ENCODE data around the gene EIF5A. TPM values are rescaled to one million over a fixed set of nuclear protein-coding genes. Genes with fewer than 3 reads are reported as not detected.
"Not testable (repeated sequence)": the region's sequence is repeated elsewhere in the genome, so short reads cannot be mapped to it uniquely, and the experiment has no call there.

EIF5A gene
- total RNA-seq, 1 experiment from 2014 or later = 1,142 TPM

DNA sequence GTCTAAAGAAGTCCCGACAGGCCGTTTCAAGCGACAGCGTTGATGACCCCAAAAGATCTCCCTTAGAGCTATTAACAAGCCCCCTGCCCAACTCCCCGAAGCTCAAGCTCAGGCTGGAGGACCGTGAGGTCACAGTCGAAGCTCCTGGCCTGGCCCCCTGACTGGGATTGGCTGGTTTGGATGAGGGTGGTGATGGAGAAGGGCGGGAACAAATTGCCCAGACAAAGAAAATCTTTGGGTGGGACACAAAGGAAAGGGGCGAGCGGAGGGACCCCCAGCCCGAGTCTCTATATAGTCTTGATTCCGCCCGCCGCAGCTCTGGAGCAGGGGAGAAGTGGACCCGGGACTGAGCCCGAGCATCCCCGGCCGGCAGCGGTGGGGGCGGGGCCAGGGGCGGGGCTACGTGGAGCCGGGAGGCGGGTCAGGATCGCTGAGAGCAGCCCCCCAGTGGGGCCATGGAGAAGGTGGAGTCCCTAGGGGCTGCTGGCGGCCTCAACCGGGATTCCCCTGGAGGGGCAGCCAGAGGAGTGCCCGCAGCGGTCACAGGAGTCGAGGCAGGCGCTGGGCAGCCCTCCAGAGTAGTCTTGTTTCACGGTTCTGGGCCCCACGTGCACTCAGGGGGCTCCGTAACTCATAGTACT is 22.7 kb downstream of the EIF5A start:
- peaks cover 20% of the 10 kb centered on the region for H3K36me3 Mint-ChIP-seq (ENCODE audit: insufficient read depth, unreplicated experiment)
- intact Hi-C loops (cut with micrococcal nuclease) = no loop called here
- TF ChIP-seq, protein P1, sequence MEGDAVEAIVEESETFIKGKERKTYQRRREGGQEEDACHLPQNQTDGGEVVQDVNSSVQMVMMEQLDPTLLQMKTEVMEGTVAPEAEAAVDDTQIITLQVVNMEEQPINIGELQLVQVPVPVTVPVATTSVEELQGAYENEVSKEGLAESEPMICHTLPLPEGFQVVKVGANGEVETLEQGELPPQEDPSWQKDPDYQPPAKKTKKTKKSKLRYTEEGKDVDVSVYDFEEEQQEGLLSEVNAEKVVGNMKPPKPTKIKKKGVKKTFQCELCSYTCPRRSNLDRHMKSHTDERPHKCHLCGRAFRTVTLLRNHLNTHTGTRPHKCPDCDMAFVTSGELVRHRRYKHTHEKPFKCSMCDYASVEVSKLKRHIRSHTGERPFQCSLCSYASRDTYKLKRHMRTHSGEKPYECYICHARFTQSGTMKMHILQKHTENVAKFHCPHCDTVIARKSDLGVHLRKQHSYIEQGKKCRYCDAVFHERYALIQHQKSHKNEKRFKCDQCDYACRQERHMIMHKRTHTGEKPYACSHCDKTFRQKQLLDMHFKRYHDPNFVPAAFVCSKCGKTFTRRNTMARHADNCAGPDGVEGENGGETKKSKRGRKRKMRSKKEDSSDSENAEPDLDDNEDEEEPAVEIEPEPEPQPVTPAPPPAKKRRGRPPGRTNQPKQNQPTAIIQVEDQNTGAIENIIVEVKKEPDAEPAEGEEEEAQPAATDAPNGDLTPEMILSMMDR (IDR thresholded peaks at IDR 0.05; ENCODE audit: unreplicated experiment) = no peak
- ChIA-PET POLR2A (interaction anchor here (0.6 to 3.6 kb wide), 31 partner anchors 9 to 358 kb away, joined by 3 to 54 read pairs (median 4); partner anchors contain the start of genes ACADVL, CD68, DLG4 and DVL2), CTCF (interaction anchor here (0.6 to 1.1 kb wide), 7 partner anchors 8 to 370 kb away, joined by 3 to 5 read pairs (median 4); no protein-coding TSS in a partner anchor)
- H3K4me1 Mint-ChIP-seq (ENCODE audit: insufficient read depth, unreplicated experiment) = peaks cover 15% of the 10 kb centered on the region
- H3K27ac Mint-ChIP-seq (ENCODE audit: low read depth, unreplicated experiment) = peak overlapping the region; percentile 96
- BruUV-seq (replicated peaks) = no TSS peak
- H3K9me3 Mint-ChIP-seq (ENCODE audit: unreplicated experiment) = no peaks in the 10 kb centered on the region
- peak; percentile 81 for DNase-seq (ENCODE audit: unreplicated experiment)
- H3K4me3 Mint-ChIP-seq (ENCODE audit: unreplicated experiment) = peak overlapping the region; percentile 99
- H3K27me3 Mint-ChIP-seq (ENCODE audit: insufficient read depth, unreplicated experiment) = no peaks in the 10 kb centered on the region

DNA sequence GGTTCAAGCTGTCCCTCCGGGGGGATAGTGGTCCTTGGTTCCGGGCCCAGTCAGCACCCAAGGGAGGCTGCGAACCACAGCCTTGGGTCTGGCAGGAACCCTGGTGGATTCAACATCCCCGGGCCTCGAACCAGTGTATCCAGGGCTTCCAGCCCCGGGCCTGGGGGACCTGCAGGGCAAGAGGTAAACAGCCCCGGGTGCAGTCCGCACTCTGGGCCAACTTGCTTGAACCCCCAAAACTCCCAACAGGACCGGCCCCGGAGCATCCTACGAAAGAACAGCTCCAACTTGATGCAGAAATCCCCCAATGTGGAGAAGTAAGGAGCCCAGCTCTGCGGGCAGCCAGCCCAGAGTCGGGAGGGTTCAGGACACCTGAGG is 23.2 kb downstream of the EIF5A start:
- POLR2A ChIA-PET = interaction anchor here (0.6 to 3.6 kb wide), 8 partner anchors 9 to 297 kb away, joined by 3 to 54 read pairs (median 8); partner anchors contain the start of genes DVL2, KCTD11, SAT2 and TMEM95

DNA sequence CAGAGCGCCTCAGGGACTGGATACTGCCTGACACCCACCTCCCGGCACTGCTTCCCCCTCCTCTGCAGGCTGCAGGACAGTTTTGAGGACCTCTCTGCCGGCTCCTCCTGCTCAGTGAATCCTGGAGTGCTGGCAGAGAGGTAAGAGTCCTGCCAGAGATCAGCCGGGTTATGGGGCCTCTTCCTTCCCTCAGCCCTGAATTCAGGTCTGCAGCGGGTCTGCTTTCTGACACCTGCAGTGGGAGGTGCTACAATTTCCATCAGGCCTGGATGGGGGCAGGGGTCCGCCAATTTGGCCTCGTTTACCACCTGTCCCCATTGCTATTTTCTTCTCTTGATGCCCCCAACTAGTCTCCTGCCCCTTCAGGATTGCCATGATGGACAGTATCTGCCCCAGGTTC is 24.7 kb downstream of the EIF5A start:
- peaks cover 15% of the 10 kb centered on the region for H3K4me1 Mint-ChIP-seq (ENCODE audit: insufficient read depth, unreplicated experiment)
- intact Hi-C loops (cut with micrococcal nuclease) = no loop called here
- POLR2A ChIA-PET = no interaction called here
- H3K4me3 Mint-ChIP-seq (ENCODE audit: unreplicated experiment) = no peak overlapping the region
- peaks cover 5% of the 10 kb centered on the region for H3K36me3 Mint-ChIP-seq (ENCODE audit: insufficient read depth, unreplicated experiment)
- DNase-seq (ENCODE audit: unreplicated experiment) = no peak
- no TSS peak for BruUV-seq (replicated peaks)
- CTCF ChIA-PET = no interaction called here
- no peaks in the 10 kb centered on the region for H3K27me3 Mint-ChIP-seq (ENCODE audit: insufficient read depth, unreplicated experiment)
- TF ChIP-seq, protein P1 (IDR thresholded peaks at IDR 0.05; ENCODE audit: unreplicated experiment) = no peak
- no peaks in the 10 kb centered on the region for H3K9me3 Mint-ChIP-seq (ENCODE audit: unreplicated experiment)
- no peak overlapping the region for H3K27ac Mint-ChIP-seq (ENCODE audit: low read depth, unreplicated experiment)

More for the DNA sequence above, 23.2 kb downstream of the EIF5A start:
- TF ChIP-seq, protein P1 (IDR thresholded peaks at IDR 0.05; ENCODE audit: unreplicated experiment) = no peak
- no peak for DNase-seq (ENCODE audit: unreplicated experiment)
- CTCF ChIA-PET = interaction anchor here (1.1 kb wide), 1 partner anchor 106 kb away, joined by 5 read pairs; no protein-coding TSS in a partner anchor
- H3K4me1 Mint-ChIP-seq (ENCODE audit: insufficient read depth, unreplicated experiment) = peaks cover 15% of the 10 kb centered on the region
- no TSS peak for BruUV-seq (replicated peaks)
- H3K4me3 Mint-ChIP-seq (ENCODE audit: unreplicated experiment) = peak overlapping the region; percentile 99
- no peak overlapping the region for H3K27ac Mint-ChIP-seq (ENCODE audit: low read depth, unreplicated experiment)
- no peaks in the 10 kb centered on the region for H3K9me3 Mint-ChIP-seq (ENCODE audit: unreplicated experiment)
- H3K27me3 Mint-ChIP-seq (ENCODE audit: insufficient read depth, unreplicated experiment) = no peaks in the 10 kb centered on the region
- H3K36me3 Mint-ChIP-seq (ENCODE audit: insufficient read depth, unreplicated experiment) = peaks cover 16% of the 10 kb centered on the region
- intact Hi-C loops (cut with micrococcal nuclease) = no loop called here

DNA sequence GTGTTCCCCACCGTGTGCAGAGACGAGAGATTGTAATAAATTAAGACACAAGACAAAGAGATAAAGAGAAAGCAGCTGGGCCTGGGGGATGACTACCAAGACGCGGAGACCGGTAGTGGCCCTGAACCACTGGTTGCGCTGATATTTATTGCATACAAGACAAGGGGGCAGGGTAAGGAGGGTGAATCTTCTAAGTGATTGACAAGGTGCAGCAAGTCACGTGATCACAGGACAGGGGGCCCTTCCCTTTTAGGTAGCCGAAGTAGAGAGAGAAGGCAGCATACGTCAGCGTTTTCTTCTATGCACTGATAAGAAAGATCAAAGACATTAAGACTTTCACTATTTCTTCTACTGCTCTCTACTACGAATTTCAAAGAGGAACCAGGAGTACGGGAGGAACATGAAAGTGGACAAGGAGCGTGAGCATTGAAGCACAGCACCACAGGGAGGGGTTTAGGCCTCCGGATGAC is 25.2 kb downstream of the EIF5A start:
- H3K27me3 Mint-ChIP-seq (ENCODE audit: insufficient read depth, unreplicated experiment); CTCF ChIA-PET; H3K4me3 Mint-ChIP-seq (ENCODE audit: unreplicated experiment): not testable (repeated sequence)

More for the DNA sequence above, 25.2 kb downstream of the EIF5A start:
- BruUV-seq (replicated peaks); POLR2A ChIA-PET; DNase-seq (ENCODE audit: unreplicated experiment); H3K36me3 Mint-ChIP-seq (ENCODE audit: insufficient read depth, unreplicated experiment); H3K27ac Mint-ChIP-seq (ENCODE audit: low read depth, unreplicated experiment); intact Hi-C loops (cut with micrococcal nuclease); H3K9me3 Mint-ChIP-seq (ENCODE audit: unreplicated experiment): not testable (repeated sequence)
- H3K4me1 Mint-ChIP-seq (ENCODE audit: insufficient read depth, unreplicated experiment) = peaks cover 14% of the 10 kb centered on the region

Data from MCF 10A (cell line).